Measurements from ENCODE around the gene CTIF.
A peak's percentile ranks its signal among the peaks of the same experiment; 100 is the strongest.

Gene CTIF

GRCh38 chr18:48675912-48676311, 137.1 kb downstream of the CTIF start:
- no peak for DNase-seq (ENCODE audit: low read depth in 1 of 2, low spot score in 1 of 2)

- no peak for DNase-seq (ENCODE audit: low read depth in 1 of 2, low spot score in 1 of 2)
Measured at GRCh38 chr18:48676346-48676745, 137.5 kb downstream of the CTIF start.

- DNase-seq (ENCODE audit: low read depth in 1 of 2, low spot score in 1 of 2) = peak; percentile 17 to 55
Measured at GRCh38 chr18:48676756-48677368, 138.0 kb downstream of the CTIF start.

- DNase-seq (ENCODE audit: low read depth in 1 of 2, low spot score in 1 of 2) = no peak
Measured at GRCh38 chr18:48678237-48679115, 139.6 kb downstream of the CTIF start.

- no peak for DNase-seq (ENCODE audit: low read depth in 1 of 2, low spot score in 1 of 2)
Measured at GRCh38 chr18:48679236-48679635, 140.4 kb downstream of the CTIF start.

- DNase-seq (ENCODE audit: low read depth in 1 of 2, low spot score in 1 of 2) = no peak
Measured at GRCh38 chr18:48680339-48681250, 141.8 kb downstream of the CTIF start.

- DNase-seq (ENCODE audit: low read depth in 1 of 2, low spot score in 1 of 2) = no peak
Measured at GRCh38 chr18:48682768-48683167, 143.9 kb downstream of the CTIF start.

GRCh38 chr18:48683197-48683596, 144.4 kb downstream of the CTIF start:
- no peak for DNase-seq (ENCODE audit: low read depth in 1 of 2, low spot score in 1 of 2)

GRCh38 chr18:48683661-48684060, 144.8 kb downstream of the CTIF start:
- DNase-seq (ENCODE audit: low read depth in 1 of 2, low spot score in 1 of 2) = no peak

GRCh38 chr18:48687346-48688042, 148.7 kb downstream of the CTIF start:
- no peak for DNase-seq (ENCODE audit: low read depth in 1 of 2, low spot score in 1 of 2)

- DNase-seq (ENCODE audit: low read depth in 1 of 2, low spot score in 1 of 2) = no peak
Measured at GRCh38 chr18:48688961-48689360, 150.1 kb downstream of the CTIF start.

- no peak for DNase-seq (ENCODE audit: low read depth in 1 of 2, low spot score in 1 of 2)
Measured at GRCh38 chr18:48689548-48689947, 150.7 kb downstream of the CTIF start.

GRCh38 chr18:48690494-48690893, 151.7 kb downstream of the CTIF start:
- no peak for DNase-seq (ENCODE audit: low read depth in 1 of 2, low spot score in 1 of 2)

GRCh38 chr18:48693006-48693405, 154.2 kb downstream of the CTIF start:
- no peak for DNase-seq (ENCODE audit: low read depth in 1 of 2, low spot score in 1 of 2)

GRCh38 chr18:48693625-48694262, 154.9 kb downstream of the CTIF start:
- DNase-seq (ENCODE audit: low read depth in 1 of 2, low spot score in 1 of 2) = no peak

GRCh38 chr18:48694295-48694694, 155.5 kb downstream of the CTIF start:
- no peak for DNase-seq (ENCODE audit: low read depth in 1 of 2, low spot score in 1 of 2)

- DNase-seq (ENCODE audit: low read depth in 1 of 2, low spot score in 1 of 2) = no peak
Measured at GRCh38 chr18:48695671-48696070, 156.8 kb downstream of the CTIF start.

GRCh38 chr18:48696218-48696617, 157.4 kb downstream of the CTIF start:
- DNase-seq (ENCODE audit: low read depth in 1 of 2, low spot score in 1 of 2) = no peak

- DNase-seq (ENCODE audit: low read depth in 1 of 2, low spot score in 1 of 2) = no peak
Measured at GRCh38 chr18:48697441-48697840, 158.6 kb downstream of the CTIF start.

- no peak for DNase-seq (ENCODE audit: low read depth in 1 of 2, low spot score in 1 of 2)
Measured at GRCh38 chr18:48698707-48699106, 159.9 kb downstream of the CTIF start.
